GM21447 (cell line): ENCODE measurements around the gene CEBPG.

Source experiments
- ATAC-seq: cut with Tn5 transposase; IDR thresholded peaks from one replicate; pipeline ENCODE4 v1.9.1; 2021; ENCODE audit not compliant: unreplicated experiment

CEBPG gene

GRCh38 chr19:33394723-33395560, 21.4 kb downstream of the CEBPG start:
- ATAC-seq: no peak

- ATAC-seq: no peak
Measured at GRCh38 chr19:33395561-33396550, 22.3 kb downstream of the CEBPG start.

- ATAC-seq: no peak
Measured at GRCh38 chr19:33396701-33397535, 23.4 kb downstream of the CEBPG start.

GRCh38 chr19:33397536-33398360, 24.2 kb downstream of the CEBPG start:
- no peak for ATAC-seq

GRCh38 chr19:33398361-33399060, 25.0 kb downstream of the CEBPG start:
- ATAC-seq: no peak

- ATAC-seq: no peak
Measured at GRCh38 chr19:33399081-33399744, 25.7 kb downstream of the CEBPG start.

GRCh38 chr19:33399745-33400681, 26.5 kb downstream of the CEBPG start:
- no peak for ATAC-seq

GRCh38 chr19:33400856-33401682, 27.6 kb downstream of the CEBPG start:
- ATAC-seq: no peak

GRCh38 chr19:33401683-33402420, 28.3 kb downstream of the CEBPG start:
- no peak for ATAC-seq

- no peak for ATAC-seq
Measured at GRCh38 chr19:33402421-33403220, 29.1 kb downstream of the CEBPG start.

- no peak for ATAC-seq
Measured at GRCh38 chr19:33403221-33403972, 29.9 kb downstream of the CEBPG start.

GRCh38 chr19:33403973-33404304, 30.4 kb downstream of the CEBPG start:
- ATAC-seq: no peak

- ATAC-seq: no peak
Measured at GRCh38 chr19:33404506-33405253, 31.2 kb downstream of the CEBPG start.

- ATAC-seq: no peak
Measured at GRCh38 chr19:33405254-33405552, 31.7 kb downstream of the CEBPG start.
